HepG2 (cell line): Measurements from ENCODE around the gene TBXA2R. TPM values are rescaled to one million over a fixed set of nuclear protein-coding genes. Genes with fewer than 3 reads are reported as not detected.

Experiments
- AKNA ChIP-seq: sonication (generic); formaldehyde crosslinking; IDR thresholded peaks from 2 replicates; pipeline ENCODE4 v1.4.0; 2020; ENCODE audit warnings: missing genetic modification reagents, borderline replicate concordance
- ATF1 ChIP-seq: IDR thresholded peaks from 2 replicates; pipeline ENCODE4 v1.6.1; 2016; ENCODE audit warnings: mild to moderate bottlenecking, control low read depth
- ATF3 ChIP-seq: sonication (generic); formaldehyde crosslinking; IDR thresholded peaks from 2 replicates; pipeline ENCODE4 v1.4.0; 2020; ENCODE audit warnings: missing genetic modification reagents
- CREB3 ChIP-seq: sonication (generic); formaldehyde crosslinking; IDR thresholded peaks from 2 replicates; pipeline ENCODE4 v1.5.0; 2020; ENCODE audit warnings: missing genetic modification reagents
- FOXP4 ChIP-seq: sonication (generic); formaldehyde crosslinking; IDR thresholded peaks from 2 replicates; pipeline ENCODE4 v1.4.0; 2020; ENCODE audit warnings: missing genetic modification reagents
- HBP1 ChIP-seq: IDR thresholded peaks from 2 replicates; pipeline ENCODE4 v1.6.1; 2016; ENCODE audit warnings: low read depth, control low read depth
- NR2F2 ChIP-seq: IDR thresholded peaks from 2 replicates; pipeline ENCODE4 v1.6.1; 2012; ENCODE audit warnings: low read depth, inconsistent platforms, borderline replicate concordance
- PHF20 ChIP-seq: sonication (generic); formaldehyde crosslinking; IDR thresholded peaks from 2 replicates; pipeline ENCODE4 v1.5.0; 2020; ENCODE audit warnings: mild to moderate bottlenecking, missing genetic modification reagents
- SMAD1 ChIP-seq: sonication (generic); formaldehyde crosslinking; IDR thresholded peaks from 2 replicates; pipeline ENCODE4 v1.4.0; 2020; ENCODE audit warnings: missing genetic modification reagents, low read depth, mild to moderate bottlenecking, borderline replicate concordance
- TBX2 ChIP-seq: sonication (generic); formaldehyde crosslinking; IDR thresholded peaks from 2 replicates; pipeline ENCODE4 v1.5.0; 2020; ENCODE audit warnings: missing genetic modification reagents, mild to moderate bottlenecking, borderline replicate concordance
- THYN1 ChIP-seq: sonication (generic); formaldehyde crosslinking; IDR thresholded peaks from 2 replicates; pipeline ENCODE4 v1.8.1; 2023; ENCODE audit warnings: low read depth, mild to moderate bottlenecking, moderate library complexity, missing genetic modification reagents, borderline replicate concordance
- TSC22D2 ChIP-seq: sonication (generic); formaldehyde crosslinking; IDR thresholded peaks from 2 replicates; pipeline ENCODE4 v1.5.1; 2020; ENCODE audit warnings: missing genetic modification reagents, mild to moderate bottlenecking, borderline replicate concordance
- ZNF549 ChIP-seq: sonication (generic); formaldehyde crosslinking; IDR thresholded peaks from 2 replicates; pipeline ENCODE4 v1.5.0; 2020; ENCODE audit warnings: missing genetic modification reagents
- ZNF784 ChIP-seq: sonication (generic); formaldehyde crosslinking; IDR thresholded peaks from 2 replicates; pipeline ENCODE4 v1.5.1; 2020; ENCODE audit warnings: missing genetic modification reagents, mild to moderate bottlenecking, borderline replicate concordance
- polyA plus RNA-seq, 8 experiments: library from polyadenylated mRNA; depleted of rRNA in 3 of 8; stranded (reverse) in 7 of 8; unstranded in 1 of 8; fragments of >200 nt; fragmentation: Illumina TruSeq in 4 of 8; extraction: Trizol in 4 of 8; gene quantifications; 2 replicates each; pipeline versions ENCODE4 v1.2.1 to v1.2.3, GENCODE V29; 2011 to 2016; ENCODE audit warnings: low read depth in 4 of 8, missing spikeins in 1 of 8, mixed read lengths in 1 of 8; ENCODE audit not compliant: insufficient read depth in 1 of 8
- total RNA-seq, 5 experiments: library from RNA; depleted of rRNA; stranded (reverse); fragments of >200 nt; fragmentation: Illumina TruSeq; extraction: Trizol; gene quantifications; 2 replicates each; pipeline ENCODE4 v1.2.3, GENCODE V29; 2016; ENCODE audit warnings: low read depth in 1 of 5

Gene TBXA2R
- total and polyA plus RNA-seq, 2 of the 13 experiments (the other 11 are each of a cell fraction or from before 2014, with no cell fraction given), result 0.09 TPM; not detected in 1

GRCh38 chr19:3557461-3558248 lies 49.0 kb downstream of the TBXA2R start, which contains the start of gene MFSD12 (continued):
- no peak for TF ChIP-seq ATF3 (CRISPR knock-in tag)
- TF ChIP-seq NR2F2, result no peak
- TF ChIP-seq HBP1 (CRISPR knock-in tag), result peak; percentile 46; the same call in 1 of the 2 replicates
- no peak for TF ChIP-seq CREB3 (CRISPR knock-in tag)
- TF ChIP-seq ZNF784 (CRISPR knock-in tag), result 0 out of 2 replicates have a peak, but pooled peaks have one; percentile 39
- no peak for TF ChIP-seq ZNF549 (CRISPR knock-in tag)
- TF ChIP-seq PHF20, result no peak
- TF ChIP-seq THYN1, result no peak
- peak; percentile 54; the same call in 1 of the 2 replicates for TF ChIP-seq TBX2 (CRISPR knock-in tag)
- peak; percentile 27; the same call in 1 of the 2 replicates for TF ChIP-seq SMAD1 (CRISPR knock-in tag)
- no peak for TF ChIP-seq ATF1 (CRISPR knock-in tag)
- no peak for TF ChIP-seq TSC22D2 (CRISPR knock-in tag)
- TF ChIP-seq FOXP4 (CRISPR knock-in tag), result no peak
- TF ChIP-seq AKNA (CRISPR knock-in tag), result no peak
